WTC11 (cell line): ENCODE data around the gene FRMD4B.

Experiments used
- NR3C1 ChIP-seq: sonication (generic); formaldehyde crosslinking; conservative IDR thresholded peaks from 2 replicates; pipeline ENCODE4 v1.8.1; 2023; ENCODE audit warnings: low read depth, mild to moderate bottlenecking, missing genetic modification reagents
- TF ChIP-seq, protein P1 (sequence below): fragments of 200-600 bp; IDR thresholded peaks from 2 replicates; pipeline ENCODE4 v1.8.0; 2022; ENCODE audit warnings: antibody characterized with exemption
- TF ChIP-seq, protein P2 (sequence below): sonication (generic); formaldehyde crosslinking; IDR thresholded peaks from 2 replicates; pipeline ENCODE4 v1.8.1; 2023; ENCODE audit warnings: mild to moderate bottlenecking, missing genetic modification reagents, moderate library complexity

DNA sequence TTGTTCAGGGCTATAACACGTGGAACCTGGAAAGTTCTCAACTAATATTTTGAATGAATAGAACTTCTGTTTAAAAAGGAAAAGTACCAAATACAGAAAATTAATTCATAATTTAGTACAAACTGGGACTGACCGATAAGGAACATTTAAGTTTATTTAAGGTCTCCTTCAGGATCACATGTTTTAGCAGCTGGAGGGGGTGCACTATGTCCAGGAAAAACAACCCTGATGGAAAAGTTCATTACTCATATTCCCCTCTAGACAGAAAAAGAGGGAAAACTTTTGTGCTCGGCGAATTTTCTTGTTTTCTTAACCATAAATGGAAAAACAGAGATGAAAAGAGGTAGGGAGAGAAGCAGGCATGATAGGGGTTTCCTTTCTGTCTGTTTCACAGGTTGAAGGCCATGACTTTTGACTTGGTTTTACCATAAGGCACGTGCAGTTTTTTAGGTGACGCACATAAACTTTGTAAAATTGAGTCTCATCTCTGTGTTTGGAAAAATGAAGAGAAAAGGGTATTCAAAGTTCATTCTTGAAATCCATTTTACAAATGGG is 26.5 kb downstream of the FRMD4B start:
- TF ChIP-seq, protein P1, sequence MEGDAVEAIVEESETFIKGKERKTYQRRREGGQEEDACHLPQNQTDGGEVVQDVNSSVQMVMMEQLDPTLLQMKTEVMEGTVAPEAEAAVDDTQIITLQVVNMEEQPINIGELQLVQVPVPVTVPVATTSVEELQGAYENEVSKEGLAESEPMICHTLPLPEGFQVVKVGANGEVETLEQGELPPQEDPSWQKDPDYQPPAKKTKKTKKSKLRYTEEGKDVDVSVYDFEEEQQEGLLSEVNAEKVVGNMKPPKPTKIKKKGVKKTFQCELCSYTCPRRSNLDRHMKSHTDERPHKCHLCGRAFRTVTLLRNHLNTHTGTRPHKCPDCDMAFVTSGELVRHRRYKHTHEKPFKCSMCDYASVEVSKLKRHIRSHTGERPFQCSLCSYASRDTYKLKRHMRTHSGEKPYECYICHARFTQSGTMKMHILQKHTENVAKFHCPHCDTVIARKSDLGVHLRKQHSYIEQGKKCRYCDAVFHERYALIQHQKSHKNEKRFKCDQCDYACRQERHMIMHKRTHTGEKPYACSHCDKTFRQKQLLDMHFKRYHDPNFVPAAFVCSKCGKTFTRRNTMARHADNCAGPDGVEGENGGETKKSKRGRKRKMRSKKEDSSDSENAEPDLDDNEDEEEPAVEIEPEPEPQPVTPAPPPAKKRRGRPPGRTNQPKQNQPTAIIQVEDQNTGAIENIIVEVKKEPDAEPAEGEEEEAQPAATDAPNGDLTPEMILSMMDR, result no peak
- TF ChIP-seq, protein P2, sequence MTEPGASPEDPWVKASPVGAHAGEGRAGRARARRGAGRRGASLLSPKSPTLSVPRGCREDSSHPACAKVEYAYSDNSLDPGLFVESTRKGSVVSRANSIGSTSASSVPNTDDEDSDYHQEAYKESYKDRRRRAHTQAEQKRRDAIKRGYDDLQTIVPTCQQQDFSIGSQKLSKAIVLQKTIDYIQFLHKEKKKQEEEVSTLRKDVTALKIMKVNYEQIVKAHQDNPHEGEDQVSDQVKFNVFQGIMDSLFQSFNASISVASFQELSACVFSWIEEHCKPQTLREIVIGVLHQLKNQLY, result no peak
- no peak for TF ChIP-seq NR3C1 (CRISPR knock-in tag)
